Lower leg skin (tissue), 4 donors: ENCODE data around the gene CCNDBP1. TPM values are rescaled to one million over a fixed set of nuclear protein-coding genes. Genes with fewer than 3 reads are reported as not detected.

Experiments
- DNase-seq, 2 donors: peaks; one replicate each; pipeline ENCODE4 v3.0.0-alpha.2; 2019; ENCODE audit warnings: low spot score in 2 of 2
- H3K4me3 ChIP-seq: fragments of 200-600 bp; sonication (generic); 2 replicates; pipeline ENCODE4 v1.5.1; 2017; ENCODE audit warnings: mild to moderate bottlenecking, low read depth; ENCODE audit not compliant: poor library complexity, severe bottlenecking
- POLR2A ChIP-seq, 2 donors: fragments of 450-650 bp; IDR thresholded peaks; one replicate each; pipeline ENCODE4 v1.6.1; 2016 to 2017; ENCODE audit warnings: antibody characterized with exemption in 2 of 2, mild to moderate bottlenecking in 1 of 2, moderate library complexity in 1 of 2
- WGBS, 2 donors: methylation state at CpG; one replicate each; pipeline ENCODE4 v1.1.5; 2018; 5-methylcytosine and 5-hydroxymethylcytosine counted together
- intact Hi-C: fragments of 100-400 bp; cut with DNase I; formaldehyde crosslinking; loops from one replicate; pipeline ENCODE4 v1.15.0; 2023; ENCODE audit warnings: low total_unique reads
- total RNA-seq, 4 donors: library from RNA; depleted of rRNA; stranded (reverse); fragments of >200 nt; gene quantifications; one replicate each; pipeline ENCODE4 v1.1.0, GENCODE V29; 2016
- TF ChIP-seq, protein P1 (sequence below), 3 donors: fragments of 450-650 bp; IDR thresholded peaks; one replicate each; pipeline ENCODE4 v1.5.1; 2016; ENCODE audit warnings: antibody characterized with exemption in 3 of 3, mild to moderate bottlenecking in 3 of 3, moderate library complexity in 2 of 3

The CCNDBP1 gene, protein sequence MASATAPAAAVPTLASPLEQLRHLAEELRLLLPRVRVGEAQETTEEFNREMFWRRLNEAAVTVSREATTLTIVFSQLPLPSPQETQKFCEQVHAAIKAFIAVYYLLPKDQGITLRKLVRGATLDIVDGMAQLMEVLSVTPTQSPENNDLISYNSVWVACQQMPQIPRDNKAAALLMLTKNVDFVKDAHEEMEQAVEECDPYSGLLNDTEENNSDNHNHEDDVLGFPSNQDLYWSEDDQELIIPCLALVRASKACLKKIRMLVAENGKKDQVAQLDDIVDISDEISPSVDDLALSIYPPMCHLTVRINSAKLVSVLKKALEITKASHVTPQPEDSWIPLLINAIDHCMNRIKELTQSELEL
- total RNA-seq = 100 to 1,000 TPM in 3 of 4 donors, 10 to 100 TPM in 1; 74.9 to 166 (median 114) TPM

DNA sequence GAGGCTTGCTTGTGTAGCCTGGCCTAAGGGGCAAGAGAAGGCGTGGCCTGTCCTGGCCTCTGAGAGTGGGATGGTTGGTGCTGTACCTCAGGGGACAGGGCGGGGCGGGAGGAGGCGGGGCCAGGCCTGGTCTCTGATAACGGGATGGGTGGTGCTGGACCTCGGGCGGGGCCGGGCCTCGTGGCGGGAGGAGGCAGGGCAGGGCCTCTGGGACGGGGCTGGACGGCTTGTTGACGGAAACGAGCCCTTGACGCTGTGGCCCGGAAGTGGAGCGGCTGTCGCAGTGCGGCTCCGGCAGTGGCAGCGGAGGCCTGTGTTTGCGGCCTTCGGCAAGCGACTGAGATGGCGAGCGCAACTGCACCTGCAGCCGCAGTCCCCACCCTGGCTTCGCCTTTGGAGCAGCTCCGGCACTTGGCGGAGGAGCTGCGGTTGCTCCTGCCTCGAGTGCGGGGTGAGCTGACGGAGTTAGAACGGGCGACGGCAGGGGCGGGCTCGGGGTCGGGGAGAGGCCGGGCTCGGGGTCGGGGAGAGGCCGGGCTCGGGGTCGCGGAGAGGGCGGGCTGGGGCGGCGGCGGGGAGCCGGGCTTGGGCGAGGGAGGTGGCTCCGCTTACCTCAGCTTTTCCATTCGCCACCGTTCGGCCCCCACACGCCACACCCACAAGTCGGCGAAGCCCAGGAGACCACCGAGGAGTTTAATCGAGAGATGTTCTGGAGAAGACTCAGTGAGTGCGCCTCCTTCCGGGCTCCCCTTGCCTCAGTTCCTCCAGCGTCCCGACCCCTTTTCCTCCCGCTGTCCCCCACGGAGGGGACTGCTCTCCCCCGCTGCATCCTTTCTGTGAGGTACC is at the start of gene CCNDBP1:
Gene CCNDBP1 (plus strand): TSS at position 247 of the 846 bp plus-strand sequence. CDS start 96 bp downstream, at position 343.
- H3K4me3 ChIP-seq = peak within 1 kb of the TSS; percentile 86
- intact Hi-C loops = no loop called here
- WGBS, 2 donors = 1% methylated on average over 44 to 52 of the region's 69 CpGs
- peak; percentile 93 to 99 for DNase-seq
- peak in 1 of 2 donors; percentile 70 for TF ChIP-seq POLR2A (IDR thresholded peaks at IDR 0.05)
- TF ChIP-seq, protein P1, sequence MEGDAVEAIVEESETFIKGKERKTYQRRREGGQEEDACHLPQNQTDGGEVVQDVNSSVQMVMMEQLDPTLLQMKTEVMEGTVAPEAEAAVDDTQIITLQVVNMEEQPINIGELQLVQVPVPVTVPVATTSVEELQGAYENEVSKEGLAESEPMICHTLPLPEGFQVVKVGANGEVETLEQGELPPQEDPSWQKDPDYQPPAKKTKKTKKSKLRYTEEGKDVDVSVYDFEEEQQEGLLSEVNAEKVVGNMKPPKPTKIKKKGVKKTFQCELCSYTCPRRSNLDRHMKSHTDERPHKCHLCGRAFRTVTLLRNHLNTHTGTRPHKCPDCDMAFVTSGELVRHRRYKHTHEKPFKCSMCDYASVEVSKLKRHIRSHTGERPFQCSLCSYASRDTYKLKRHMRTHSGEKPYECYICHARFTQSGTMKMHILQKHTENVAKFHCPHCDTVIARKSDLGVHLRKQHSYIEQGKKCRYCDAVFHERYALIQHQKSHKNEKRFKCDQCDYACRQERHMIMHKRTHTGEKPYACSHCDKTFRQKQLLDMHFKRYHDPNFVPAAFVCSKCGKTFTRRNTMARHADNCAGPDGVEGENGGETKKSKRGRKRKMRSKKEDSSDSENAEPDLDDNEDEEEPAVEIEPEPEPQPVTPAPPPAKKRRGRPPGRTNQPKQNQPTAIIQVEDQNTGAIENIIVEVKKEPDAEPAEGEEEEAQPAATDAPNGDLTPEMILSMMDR (IDR thresholded peaks at IDR 0.05) = no peak

DNA sequence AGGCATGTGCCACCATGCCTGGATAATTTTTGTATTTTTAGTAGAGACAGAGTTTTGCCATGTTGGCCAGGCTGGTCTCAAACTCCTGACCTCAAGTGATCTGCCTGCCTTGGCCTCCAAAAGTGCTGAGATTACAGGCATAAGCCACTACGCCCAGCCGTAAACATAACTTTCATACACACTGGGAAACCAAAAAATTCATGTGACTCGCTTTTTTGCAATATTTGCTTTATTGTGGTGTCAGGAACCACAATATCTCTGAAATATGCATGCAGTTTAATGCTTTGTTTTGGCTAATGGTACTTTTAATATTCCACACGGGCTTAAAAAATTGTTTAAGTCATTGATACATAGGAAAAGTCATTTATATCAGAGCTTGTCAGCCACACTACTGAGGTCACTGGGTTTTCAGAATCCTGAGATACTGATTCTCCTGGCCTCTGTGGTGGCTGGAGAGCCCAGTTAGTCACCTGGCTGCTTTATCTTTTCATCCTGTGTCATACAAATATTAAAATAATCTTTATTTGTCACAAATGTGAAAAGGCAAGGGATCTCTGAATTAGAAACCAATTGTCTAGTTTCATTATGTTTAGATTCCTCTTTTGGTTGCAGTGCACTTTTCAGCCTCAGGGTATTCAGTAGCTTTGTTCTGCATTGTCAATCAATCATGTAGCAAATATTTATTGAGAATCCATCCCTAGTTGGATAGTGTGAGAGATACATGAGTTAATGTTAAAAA is 41.8 kb upstream of the CCNDBP1 start:
- no peak for TF ChIP-seq POLR2A (IDR thresholded peaks at IDR 0.05)
- TF ChIP-seq, protein P1 (IDR thresholded peaks at IDR 0.05) = no peak
- H3K4me3 ChIP-seq = no peak overlapping the region
- DNase-seq = no peak
- WGBS, 2 donors = 87 to 93% methylated on average over 4 of the region's 4 CpGs
- intact Hi-C loops = no loop called here

DNA sequence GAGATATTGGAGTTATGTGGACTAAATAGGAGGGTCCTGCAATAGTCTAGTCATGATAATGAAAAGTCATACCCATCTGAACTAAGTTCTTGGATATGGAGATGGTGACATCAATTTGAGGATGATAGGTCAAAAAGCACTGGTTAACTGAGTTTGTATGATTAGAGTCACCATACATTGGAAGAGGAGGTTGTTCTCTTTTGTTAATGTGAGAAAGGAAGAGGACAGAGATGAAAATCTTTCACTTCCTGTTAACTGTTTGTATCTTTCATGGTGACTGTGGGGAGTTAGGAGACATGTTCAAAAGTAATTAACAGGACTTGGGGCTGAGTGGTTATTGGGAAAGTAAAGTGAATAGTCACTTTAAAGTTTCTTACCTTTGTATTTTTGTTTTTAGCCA is 40.7 kb upstream of the CCNDBP1 start:
- intact Hi-C loops = no loop called here
- no peak for DNase-seq
- TF ChIP-seq, protein P1 (IDR thresholded peaks at IDR 0.05) = no peak
- no peak for TF ChIP-seq POLR2A (IDR thresholded peaks at IDR 0.05)
- no peak overlapping the region for H3K4me3 ChIP-seq

DNA sequence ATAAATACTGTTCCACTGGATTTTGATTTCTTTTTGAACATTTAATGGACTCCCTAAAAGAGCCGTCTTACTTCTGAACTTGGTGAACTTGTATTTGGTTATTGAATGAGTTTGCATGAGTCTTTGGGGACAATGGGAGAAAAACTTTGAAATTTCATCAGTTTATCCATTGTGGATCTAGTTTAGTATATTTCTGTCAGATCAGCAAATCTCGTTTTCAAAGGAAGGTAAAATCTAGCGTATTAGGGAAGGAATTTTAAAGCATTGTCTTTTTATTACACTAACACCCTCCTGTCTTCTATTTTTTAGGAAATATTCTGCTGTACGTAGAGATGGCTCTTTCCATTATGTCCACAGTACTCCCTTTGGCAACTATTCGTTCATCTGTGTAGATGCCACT is 39.0 kb upstream of the CCNDBP1 start:
- H3K4me3 ChIP-seq = no peak overlapping the region
- no peak for DNase-seq
- WGBS, 2 donors = 91 to 94% methylated on average over 5 of the region's 5 CpGs
- TF ChIP-seq, protein P1 (IDR thresholded peaks at IDR 0.05) = no peak
- TF ChIP-seq POLR2A (IDR thresholded peaks at IDR 0.05) = no peak
- intact Hi-C loops = no loop called here

DNA sequence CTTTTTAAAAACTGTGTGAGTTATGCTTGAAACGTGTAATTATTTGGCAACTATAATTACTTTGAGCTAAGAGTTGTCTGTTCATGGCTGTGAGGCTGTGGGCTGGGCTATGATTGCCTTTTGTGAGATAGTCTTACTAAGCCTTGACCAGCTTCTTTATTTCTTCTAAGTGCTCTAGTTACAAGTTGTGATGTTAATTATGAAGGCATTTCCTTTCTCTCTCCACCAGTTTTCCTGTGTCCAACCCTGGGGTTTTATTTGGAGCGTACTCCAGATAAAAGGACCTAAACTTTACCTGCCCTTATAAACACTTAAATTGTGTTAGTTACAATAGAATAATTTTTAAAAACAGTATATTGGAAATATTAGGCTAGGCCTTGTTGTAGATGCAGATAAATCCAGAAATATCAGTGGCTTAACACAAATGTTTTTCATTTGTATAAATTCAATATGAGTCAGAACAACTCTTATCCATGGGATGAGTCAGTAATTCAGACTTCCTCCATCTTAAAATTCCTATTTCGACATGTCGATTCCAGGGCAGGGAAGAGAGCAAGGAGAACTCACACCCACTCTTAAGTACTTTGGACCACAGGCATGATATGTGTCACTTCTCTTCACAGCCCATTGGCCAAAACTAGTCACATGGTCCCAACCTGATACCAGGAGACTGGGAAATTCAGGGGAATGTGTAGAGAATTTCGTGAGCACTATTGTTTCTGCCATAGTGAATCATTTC is 34.8 kb upstream of the CCNDBP1 start:
- DNase-seq = no peak
- no peak overlapping the region for H3K4me3 ChIP-seq
- intact Hi-C loops = no loop called here
- TF ChIP-seq, protein P1 (IDR thresholded peaks at IDR 0.05) = no peak
- TF ChIP-seq POLR2A (IDR thresholded peaks at IDR 0.05) = no peak
- WGBS, 2 donors = 90 to 92% methylated on average over 5 of the region's 5 CpGs
